ENCODE measurements around the gene GCNT2.
"Not testable (repeated sequence)": the region's sequence is repeated elsewhere in the genome, so short reads cannot be mapped to it uniquely, and the experiment has no call there.

Gene GCNT2

GRCh38 chr6:10612161-10612560, 91.0 kb downstream of the GCNT2 start:
- H3K9ac ChIP-seq (ENCODE audit: insufficient read length, low read depth) = no peak overlapping the region
- no peaks in the 10 kb centered on the region for H3K4me1 ChIP-seq (ENCODE audit: insufficient read depth, insufficient read length)
- no peaks in the 10 kb centered on the region for H3K27me3 ChIP-seq (ENCODE audit: insufficient read depth, insufficient read length)
- no peak overlapping the region for H3K4me3 ChIP-seq (ENCODE audit: insufficient read length, low read depth)
- peaks cover 4% of the 10 kb centered on the region for H3K36me3 ChIP-seq (ENCODE audit: insufficient read depth, insufficient read length, low read length)
- no peak for DNase-seq (ENCODE audit: low read depth, low spot score)
- no peak for TF ChIP-seq SUZ12 (IDR thresholded peaks at IDR 0.05; ENCODE audit: extremely low read depth, insufficient read depth, insufficient read length)
- no peak for TF ChIP-seq YY1 (IDR thresholded peaks at IDR 0.05; ENCODE audit: insufficient read depth, insufficient read length)
- H3K9me3 ChIP-seq (ENCODE audit: insufficient read depth, low read length) = peaks cover 7% of the 10 kb centered on the region; the same call in 1 of the 2 replicates

DNA sequence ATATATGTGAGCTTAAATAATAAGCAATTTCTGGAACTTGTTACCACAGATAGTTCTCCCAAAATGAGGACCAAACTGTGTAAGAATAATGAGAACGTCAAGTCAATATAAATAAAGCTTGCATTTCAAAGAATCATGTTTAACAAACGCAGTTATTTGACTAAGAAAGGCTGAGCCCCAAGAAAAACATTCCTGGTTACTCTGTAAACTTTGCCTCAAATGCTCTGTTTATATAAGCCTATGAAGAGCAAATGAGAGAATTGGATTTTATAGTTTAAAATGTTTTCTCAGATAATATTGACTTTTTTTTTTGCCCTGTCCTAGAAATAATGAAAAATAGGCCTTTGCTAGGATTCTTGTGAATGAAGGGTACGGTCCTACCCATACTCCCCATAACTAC, 91.9 kb downstream of the GCNT2 start:
- TF ChIP-seq SUZ12 (IDR thresholded peaks at IDR 0.05; ENCODE audit: extremely low read depth, insufficient read depth, insufficient read length) (no peak), ZNF274 (IDR thresholded peaks at IDR 0.05; ENCODE audit: low read depth, low read length) (no peak), YY1 (IDR thresholded peaks at IDR 0.05; ENCODE audit: insufficient read depth, insufficient read length) (no peak)
- Histone ChIP-seq H3K9me3 (ENCODE audit: insufficient read depth, low read length) (peaks cover 7% of the 10 kb centered on the region; the same call in 1 of the 2 replicates), H3K9ac (ENCODE audit: insufficient read length, low read depth) (no peak overlapping the region), H3K27me3 (ENCODE audit: insufficient read depth, insufficient read length) (no peaks in the 10 kb centered on the region), H3K36me3 (ENCODE audit: insufficient read depth, insufficient read length, low read length) (peaks cover 2% of the 10 kb centered on the region), H3K4me1 (ENCODE audit: insufficient read depth, insufficient read length) (no peaks in the 10 kb centered on the region), H3K4me3 (ENCODE audit: insufficient read length, low read depth) (no peak overlapping the region)
- no peak for DNase-seq (ENCODE audit: low read depth, low spot score)

DNA sequence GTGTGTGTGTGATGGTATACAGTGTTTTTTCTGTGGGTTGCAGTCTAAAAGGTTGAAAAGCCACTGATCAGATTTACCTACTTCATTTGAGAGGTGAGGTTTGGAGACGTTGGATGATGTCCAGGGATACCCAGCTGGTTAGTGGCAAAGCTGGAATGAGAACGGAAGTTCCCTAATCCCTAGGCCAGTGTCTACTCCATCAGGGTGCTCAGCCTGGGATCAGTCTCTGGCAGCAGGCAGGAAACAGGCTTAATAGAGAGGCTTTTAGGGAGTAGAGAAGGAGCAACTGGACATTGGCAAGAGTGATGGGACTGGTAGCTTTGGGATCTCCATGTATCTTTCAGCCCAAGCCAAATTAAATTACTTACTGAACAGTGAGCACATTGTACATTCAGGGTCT, 92.6 kb downstream of the GCNT2 start:
- H3K36me3 ChIP-seq (ENCODE audit: insufficient read depth, insufficient read length, low read length) = peaks cover 2% of the 10 kb centered on the region
- peaks cover 7% of the 10 kb centered on the region; the same call in 1 of the 2 replicates for H3K9me3 ChIP-seq (ENCODE audit: insufficient read depth, low read length)
- H3K27me3 ChIP-seq (ENCODE audit: insufficient read depth, insufficient read length) = no peaks in the 10 kb centered on the region
- no peak for TF ChIP-seq YY1 (IDR thresholded peaks at IDR 0.05; ENCODE audit: insufficient read depth, insufficient read length)
- TF ChIP-seq ZNF274 (IDR thresholded peaks at IDR 0.05; ENCODE audit: low read depth, low read length) = no peak
- TF ChIP-seq SUZ12 (IDR thresholded peaks at IDR 0.05; ENCODE audit: extremely low read depth, insufficient read depth, insufficient read length) = no peak
- no peaks in the 10 kb centered on the region for H3K4me1 ChIP-seq (ENCODE audit: insufficient read depth, insufficient read length)
- H3K9ac ChIP-seq (ENCODE audit: insufficient read length, low read depth) = no peak overlapping the region
- DNase-seq (ENCODE audit: low read depth, low spot score) = no peak
- no peak overlapping the region for H3K4me3 ChIP-seq (ENCODE audit: insufficient read length, low read depth)

DNA sequence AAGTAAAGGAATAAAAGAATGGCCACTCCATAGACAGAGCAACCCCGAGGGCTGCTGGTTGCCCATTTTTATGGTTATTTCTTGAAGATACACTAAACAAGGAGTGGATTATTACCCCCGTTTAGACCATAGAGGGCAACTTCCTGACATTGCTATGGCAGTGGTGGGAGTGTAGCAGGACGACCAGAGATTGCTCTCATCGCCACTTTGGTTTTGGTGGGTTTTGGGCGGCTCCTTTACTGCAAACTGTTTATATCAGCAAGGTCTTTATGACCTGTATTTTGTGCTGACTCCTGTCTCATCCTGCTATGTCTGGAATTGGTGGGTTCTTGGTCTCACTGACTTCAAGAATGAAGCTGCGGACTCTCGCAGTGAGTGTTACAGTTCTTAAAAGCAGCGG, 94.5 kb downstream of the GCNT2 start:
- Histone ChIP-seq H3K9me3 (ENCODE audit: insufficient read depth, low read length) (peaks cover 7% of the 10 kb centered on the region; the same call in 1 of the 2 replicates), H3K4me3 (ENCODE audit: insufficient read length, low read depth) (no peak overlapping the region), H3K4me1 (ENCODE audit: insufficient read depth, insufficient read length) (no peaks in the 10 kb centered on the region), H3K27me3 (ENCODE audit: insufficient read depth, insufficient read length) (no peaks in the 10 kb centered on the region), H3K36me3 (ENCODE audit: insufficient read depth, insufficient read length, low read length) (no peaks in the 10 kb centered on the region), H3K9ac (ENCODE audit: insufficient read length, low read depth) (no peak overlapping the region)
- no peak for TF ChIP-seq SUZ12 (IDR thresholded peaks at IDR 0.05; ENCODE audit: extremely low read depth, insufficient read depth, insufficient read length)
- DNase-seq (ENCODE audit: low read depth, low spot score) = no peak

DNA sequence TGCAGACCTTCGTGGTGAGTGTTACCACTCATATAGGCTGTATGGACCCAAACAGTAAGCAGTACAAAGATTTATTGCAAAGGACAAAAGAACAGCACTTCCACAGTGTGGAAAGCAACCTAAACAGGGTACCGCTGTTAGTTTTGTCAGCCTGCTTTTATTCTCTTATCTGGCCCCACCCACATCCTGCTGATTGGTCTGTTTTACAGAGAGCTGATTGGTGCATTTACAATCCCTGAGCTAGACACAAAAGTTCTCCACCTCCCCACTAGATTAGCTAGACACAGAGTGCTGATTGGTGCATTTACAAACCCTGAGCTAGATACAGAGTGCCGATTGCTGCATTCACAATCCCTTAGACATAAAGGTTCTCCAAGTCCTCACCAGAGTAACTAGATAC, 95.1 kb downstream of the GCNT2 start:
- H3K9me3 ChIP-seq (ENCODE audit: insufficient read depth, low read length); H3K27me3 ChIP-seq (ENCODE audit: insufficient read depth, insufficient read length); H3K4me3 ChIP-seq (ENCODE audit: insufficient read length, low read depth); DNase-seq (ENCODE audit: low read depth, low spot score); H3K9ac ChIP-seq (ENCODE audit: insufficient read length, low read depth); H3K36me3 ChIP-seq (ENCODE audit: insufficient read depth, insufficient read length, low read length); H3K4me1 ChIP-seq (ENCODE audit: insufficient read depth, insufficient read length): not testable (repeated sequence)

DNA sequence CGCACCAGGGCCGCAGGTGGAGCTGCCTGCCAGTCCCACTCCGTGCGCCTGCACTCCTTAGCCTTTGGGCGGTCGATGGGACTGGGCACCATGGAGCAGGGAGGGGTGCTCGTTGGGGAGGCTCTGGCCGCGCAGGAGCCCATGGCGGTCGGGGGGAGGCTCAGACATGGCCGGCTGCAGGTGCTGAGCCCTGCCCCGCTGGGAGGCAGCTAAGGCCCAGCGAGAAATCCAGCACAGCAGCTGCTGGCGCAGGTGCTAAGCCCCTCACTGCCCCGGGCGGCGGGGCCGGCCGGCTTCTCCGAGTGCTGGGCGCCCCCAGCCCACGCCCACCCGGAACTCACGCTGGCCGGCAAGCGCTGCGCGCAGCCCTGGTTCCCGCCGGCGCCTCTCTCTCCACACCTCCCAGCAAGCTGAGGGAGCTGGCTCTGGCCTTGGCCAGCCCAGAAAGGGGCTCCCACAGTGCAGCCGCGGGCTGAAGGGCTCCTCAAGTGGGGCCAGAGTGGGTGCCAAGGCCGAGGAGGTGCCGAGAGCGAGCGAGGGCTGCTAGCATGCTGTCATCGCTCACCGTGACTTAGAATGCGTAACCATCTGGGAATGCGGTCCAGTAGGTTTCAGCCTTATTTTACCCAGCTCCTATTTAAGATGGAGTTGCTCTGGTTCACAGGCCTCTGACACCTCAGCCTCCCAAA, 96.0 kb downstream of the GCNT2 start:
- H3K9me3 ChIP-seq (ENCODE audit: insufficient read depth, low read length) = peaks cover 7% of the 10 kb centered on the region; the same call in 1 of the 2 replicates
- no peak for DNase-seq (ENCODE audit: low read depth, low spot score)
- no peak overlapping the region for H3K9ac ChIP-seq (ENCODE audit: insufficient read length, low read depth)
- no peak overlapping the region for H3K4me3 ChIP-seq (ENCODE audit: insufficient read length, low read depth)
- H3K36me3 ChIP-seq (ENCODE audit: insufficient read depth, insufficient read length, low read length) = peaks cover 10% of the 10 kb centered on the region
- no peaks in the 10 kb centered on the region for H3K4me1 ChIP-seq (ENCODE audit: insufficient read depth, insufficient read length)
- H3K27me3 ChIP-seq (ENCODE audit: insufficient read depth, insufficient read length) = no peaks in the 10 kb centered on the region
- no peak for TF ChIP-seq ZNF274 (IDR thresholded peaks at IDR 0.05; ENCODE audit: low read depth, low read length)

GRCh38 chr6:10618409-10618808, 97.3 kb downstream of the GCNT2 start:
- Histone ChIP-seq H3K4me1 (ENCODE audit: insufficient read depth, insufficient read length) (no peaks in the 10 kb centered on the region), H3K27me3 (ENCODE audit: insufficient read depth, insufficient read length) (no peaks in the 10 kb centered on the region), H3K4me3 (ENCODE audit: insufficient read length, low read depth) (no peak overlapping the region), H3K36me3 (ENCODE audit: insufficient read depth, insufficient read length, low read length) (peaks cover 12% of the 10 kb centered on the region), H3K9ac (ENCODE audit: insufficient read length, low read depth) (no peak overlapping the region), H3K9me3 (ENCODE audit: insufficient read depth, low read length) (peaks cover 7% of the 10 kb centered on the region; the same call in 1 of the 2 replicates)
- DNase-seq (ENCODE audit: low read depth, low spot score) = no peak
- TF ChIP-seq ZNF274 (IDR thresholded peaks at IDR 0.05; ENCODE audit: low read depth, low read length) (no peak), YY1 (IDR thresholded peaks at IDR 0.05; ENCODE audit: insufficient read depth, insufficient read length) (no peak), SUZ12 (IDR thresholded peaks at IDR 0.05; ENCODE audit: extremely low read depth, insufficient read depth, insufficient read length) (no peak)

DNA sequence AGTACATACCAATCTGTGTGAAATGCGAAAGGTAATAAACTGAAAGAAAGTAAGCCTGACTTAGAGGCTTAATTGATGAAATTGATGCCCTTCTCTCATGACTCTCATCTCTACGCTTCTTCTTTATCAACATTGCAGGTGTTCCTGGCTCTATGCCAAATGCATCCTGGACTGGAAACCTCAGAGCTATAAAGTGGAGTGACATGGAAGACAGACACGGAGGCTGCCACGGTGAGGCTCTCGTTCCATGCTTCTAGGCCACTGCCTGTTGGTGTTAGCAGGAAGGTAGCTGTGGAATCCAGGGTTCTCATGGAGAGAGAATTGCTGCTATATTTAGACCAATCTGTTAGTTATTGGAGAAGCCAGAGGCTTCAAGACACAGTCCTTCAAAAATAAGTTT, 100.1 kb downstream of the GCNT2 start:
- no peaks in the 10 kb centered on the region for H3K27me3 ChIP-seq (ENCODE audit: insufficient read depth, insufficient read length)
- H3K4me1 ChIP-seq (ENCODE audit: insufficient read depth, insufficient read length) = no peaks in the 10 kb centered on the region
- no peak for DNase-seq (ENCODE audit: low read depth, low spot score)
- TF ChIP-seq SUZ12 (IDR thresholded peaks at IDR 0.05; ENCODE audit: extremely low read depth, insufficient read depth, insufficient read length) (no peak), YY1 (IDR thresholded peaks at IDR 0.05; ENCODE audit: insufficient read depth, insufficient read length) (no peak), ZNF274 (IDR thresholded peaks at IDR 0.05; ENCODE audit: low read depth, low read length) (no peak)
- peaks cover 31% of the 10 kb centered on the region for H3K36me3 ChIP-seq (ENCODE audit: insufficient read depth, insufficient read length, low read length)
- H3K4me3 ChIP-seq (ENCODE audit: insufficient read length, low read depth) = no peak overlapping the region
- H3K9me3 ChIP-seq (ENCODE audit: insufficient read depth, low read length) = 0 out of 2 replicates have a peak, but pooled peaks cover 1% of the 10 kb centered on the region
- no peak overlapping the region for H3K9ac ChIP-seq (ENCODE audit: insufficient read length, low read depth)
